K562 (cell line): ENCODE measurements around the gene RABEPK. TPM values are rescaled to one million over a fixed set of nuclear protein-coding genes. Genes with fewer than 3 reads are reported as not detected.

Source experiments
- ATF7 ChIP-seq: fragments of 450-650 bp; IDR thresholded peaks from 2 replicates; pipeline ENCODE4 v1.7.1; 2014; ENCODE audit warnings: mild to moderate bottlenecking, moderate library complexity
- BHLHE40 ChIP-seq: IDR thresholded peaks from 2 replicates; pipeline ENCODE4 v1.6.1; 2011; ENCODE audit warnings: low read length, improper control_type of control experiment
- BRD9 ChIP-seq: fragments of 450-650 bp; IDR thresholded peaks from 2 replicates; pipeline ENCODE4 v1.6.1; 2018; ENCODE audit warnings: low read depth; ENCODE audit not compliant: partially characterized antibody
- CCNT2 ChIP-seq: IDR thresholded peaks from 2 replicates; pipeline ENCODE4 v1.6.1; 2011; ENCODE audit warnings: borderline replicate concordance, low read depth, mild to moderate bottlenecking, moderate library complexity, mixed read lengths, low read length; ENCODE audit not compliant: insufficient read length; ENCODE audit errors: extremely low read depth
- HDAC2 ChIP-seq: fragments of 450-650 bp; IDR thresholded peaks from 2 replicates; pipeline ENCODE4 v1.6.1; 2016; ENCODE audit warnings: mild to moderate bottlenecking
- HNRNPL ChIP-seq: fragments of 200-400 bp; formaldehyde crosslinking; IDR thresholded peaks from 2 replicates; pipeline ENCODE4 v1.6.1; 2017; ENCODE audit warnings: low read depth, mild to moderate bottlenecking, low read length
- IFI16 ChIP-seq: fragments of 250-450 bp; sonication (Bioruptor Pico); IDR thresholded peaks from 2 replicates; pipeline ENCODE4 v2.1.2; 2022; ENCODE audit warnings: mild to moderate bottlenecking, inconsistent platforms
- MAFG ChIP-seq: fragments of 450-650 bp; conservative IDR thresholded peaks from 2 replicates; pipeline ENCODE4 v1.6.1; 2016; ENCODE audit warnings: missing genetic modification characterization, missing compliant biosample characterization
- MCM3 ChIP-seq: fragments of 450-650 bp; IDR thresholded peaks from 2 replicates; pipeline ENCODE4 v1.6.1; 2016
- NBN ChIP-seq: fragments of 450-650 bp; IDR thresholded peaks from 2 replicates; pipeline ENCODE4 v1.6.1; 2016; ENCODE audit warnings: low read depth, mild to moderate bottlenecking
- NR4A1 ChIP-seq, 2 experiments: fragments of 250-450 bp in 1 of 2; fragments of 450-650 bp in 1 of 2; sonication (Bioruptor Pico) in 1 of 2; IDR thresholded peaks; 2 replicates each; pipeline versions ENCODE4 v1.4.0 to v1.6.1; 2016 to 2020; ENCODE audit warnings: mild to moderate bottlenecking in 2 of 2, missing compliant biosample characterization in 1 of 2, missing genetic modification characterization in 1 of 2, moderate library complexity in 1 of 2
- PHF21A ChIP-seq: fragments of 450-650 bp; IDR thresholded peaks from 2 replicates; pipeline ENCODE4 v1.6.1; 2017; ENCODE audit warnings: low read depth, borderline replicate concordance
- RNF2 ChIP-seq: sonication (generic); IDR thresholded peaks from 2 replicates; pipeline ENCODE4 v1.6.1; 2016
- SMAD4 ChIP-seq: fragments of 250-450 bp; sonication (Bioruptor Pico); conservative IDR thresholded peaks from 2 replicates; pipeline ENCODE4 v1.8.0; 2021; ENCODE audit warnings: inconsistent platforms, mild to moderate bottlenecking, moderate library complexity
- SMARCA4 ChIP-seq: fragments of 450-650 bp; IDR thresholded peaks from 2 replicates; pipeline ENCODE4 v1.6.1; 2016
- SOX6 ChIP-seq: fragments of 450-650 bp; IDR thresholded peaks from 2 replicates; pipeline ENCODE4 v1.6.1; 2014; ENCODE audit warnings: mild to moderate bottlenecking
- TAF7 ChIP-seq: fragments of 450-650 bp; IDR thresholded peaks from 2 replicates; pipeline ENCODE4 v1.6.1; 2016; ENCODE audit warnings: missing genetic modification characterization, missing compliant biosample characterization
- TAF9B ChIP-seq: fragments of 450-650 bp; IDR thresholded peaks from 2 replicates; pipeline ENCODE4 v1.6.1; 2018; ENCODE audit warnings: mild to moderate bottlenecking; ENCODE audit not compliant: partially characterized antibody
- TCF7L2 ChIP-seq: fragments of 150-350 bp; IDR thresholded peaks from 2 replicates; pipeline ENCODE4 v1.6.1; 2016; ENCODE audit warnings: low read depth, mild to moderate bottlenecking, low read length, moderate library complexity
- TEAD1 ChIP-seq, 2 experiments: fragments of 450-650 bp in 1 of 2; sonication (generic) in 1 of 2; formaldehyde crosslinking; IDR thresholded peaks; 2 replicates each; pipeline versions ENCODE4 v1.4.0 to v1.8.0; 2020 to 2022; ENCODE audit warnings: mild to moderate bottlenecking in 2 of 2, missing genetic modification reagents in 1 of 2
- ZEB2 ChIP-seq: fragments of 450-650 bp; IDR thresholded peaks from 2 replicates; pipeline ENCODE4 v1.6.1; 2016
- ZNF311 ChIP-seq: fragments of 250-450 bp; sonication (Bioruptor Pico); IDR thresholded peaks from 2 replicates; pipeline ENCODE4 v1.4.0; 2020; ENCODE audit warnings: mild to moderate bottlenecking, moderate library complexity
- ZNF766 ChIP-seq: fragments of 200-800 bp; sonication (Bioruptor generic); conservative IDR thresholded peaks from 2 replicates; pipeline ENCODE4 v1.6.1; 2016; ENCODE audit warnings: missing genetic modification characterization, missing compliant biosample characterization
- polyA plus RNA-seq, 8 experiments: library from polyadenylated mRNA; depleted of rRNA in 4 of 8; stranded (reverse) in 5 of 8; unstranded in 3 of 8; fragments of >200 nt; fragmentation: Nextera tagmentation in 2 of 8; fragmentation: Illumina TruSeq in 1 of 8; extraction: Ambion mirVana in 2 of 8; extraction: Trizol in 1 of 8; gene quantifications; 2 replicates each; pipeline versions ENCODE4 v1.2.1 to v1.2.3, GENCODE V29; 2011 to 2014; ENCODE audit warnings: inconsistent platforms in 1 of 8, missing spikeins in 1 of 8
- total RNA-seq, 7 experiments: library from RNA; depleted of rRNA in 6 of 7; stranded (reverse); fragments of >200 nt in 6 of 7; fragmentation: Illumina TruSeq in 2 of 7; extraction: Trizol in 2 of 7; gene quantifications; 2 replicates each; pipeline versions ENCODE4 v1.2.1 to v1.2.3, GENCODE V29; 2011 to 2021; ENCODE audit warnings: low replicate concordance in 1 of 7
- TF ChIP-seq, protein P1 (sequence below), 2 experiments: IDR thresholded peaks in 1 of 2; conservative IDR thresholded peaks in 1 of 2; 2 replicates each; pipeline ENCODE4 v1.6.1; 2016; ENCODE audit warnings: low read depth in 2 of 2, mild to moderate bottlenecking in 1 of 2, missing compliant biosample characterization in 1 of 2, missing genetic modification characterization in 1 of 2, moderate library complexity in 1 of 2
- TF ChIP-seq, protein P2 (sequence below), 2 experiments: fragments of 150-350 bp in 1 of 2; IDR thresholded peaks; 2 replicates each; pipeline ENCODE4 v1.6.1; 2012 to 2016; ENCODE audit warnings: low read depth in 2 of 2, low read length in 2 of 2, mild to moderate bottlenecking in 1 of 2, moderate library complexity in 1 of 2

The RABEPK gene
- total and polyA plus RNA-seq, 9 of the 15 experiments (the other 6 are each of a cell fraction or from before 2014, with no cell fraction given) = 38.3 to 113 (median 52.8) TPM

DNA sequence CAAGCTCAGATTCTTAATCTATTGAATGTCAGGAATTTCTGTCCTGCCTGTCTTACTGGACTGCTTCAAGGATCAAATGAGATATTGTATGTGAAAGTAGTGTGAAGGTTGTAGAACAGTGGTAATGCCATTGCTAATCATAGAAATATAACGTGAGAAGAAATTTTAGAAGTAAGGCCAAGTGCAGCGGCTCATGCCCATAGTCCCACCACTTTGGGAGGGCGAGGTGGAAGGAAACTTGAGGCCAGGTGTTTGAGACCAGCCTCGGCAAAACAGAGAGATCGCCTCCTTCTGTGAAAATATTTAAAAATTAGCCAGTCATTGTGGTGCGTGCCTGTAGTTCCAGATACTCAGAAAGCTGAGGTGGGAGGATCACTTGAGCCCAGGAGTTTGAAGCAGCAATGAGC, 45.9 kb downstream of the RABEPK start (continued):
- TF ChIP-seq, protein P1, sequence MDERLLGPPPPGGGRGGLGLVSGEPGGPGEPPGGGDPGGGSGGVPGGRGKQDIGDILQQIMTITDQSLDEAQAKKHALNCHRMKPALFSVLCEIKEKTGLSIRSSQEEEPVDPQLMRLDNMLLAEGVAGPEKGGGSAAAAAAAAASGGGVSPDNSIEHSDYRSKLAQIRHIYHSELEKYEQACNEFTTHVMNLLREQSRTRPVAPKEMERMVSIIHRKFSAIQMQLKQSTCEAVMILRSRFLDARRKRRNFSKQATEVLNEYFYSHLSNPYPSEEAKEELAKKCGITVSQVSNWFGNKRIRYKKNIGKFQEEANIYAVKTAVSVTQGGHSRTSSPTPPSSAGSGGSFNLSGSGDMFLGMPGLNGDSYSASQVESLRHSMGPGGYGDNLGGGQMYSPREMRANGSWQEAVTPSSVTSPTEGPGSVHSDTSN (CRISPR knock-in tag; IDR thresholded peaks at IDR 0.05; ENCODE audit: low read depth) = no peak
- TF ChIP-seq, protein P1 (tag; conservative IDR thresholded peaks at IDR 0.05; ENCODE audit: low read depth) = 0 out of 2 replicates have a peak, but pooled peaks have one; percentile 11
- TF ChIP-seq MAFG (peak; percentile 95), HDAC2 (0 out of 2 replicates have a peak, but pooled peaks have one; percentile 22), MCM3 (no peak), ATF7 (peak; percentile 29; the same call in 1 of the 2 replicates), ZNF311 (CRISPR knock-in tag) (peak; percentile 45; the same call in 1 of the 2 replicates), NBN (peak; percentile 60; the same call in 1 of the 2 replicates), ZNF766 (CRISPR knock-in tag) (no peak), TCF7L2 (no peak), IFI16 (CRISPR knock-in tag) (no peak), ZEB2 (0 out of 2 replicates have a peak, but pooled peaks have one; percentile 25), BRD9 (peak; percentile 55), BHLHE40 (peak; percentile 46), TAF9B (no peak), TEAD1 (CRISPR knock-in tag; IDR thresholded peaks at IDR 0.05) (0 out of 4 replicates have a peak, but pooled peaks of 1 of the 2 experiments have one; percentile 19), RNF2 (peak; percentile 68), HNRNPL (no peak), PHF21A (no peak), SMARCA4 (peak; percentile 90), NR4A1 (CRISPR knock-in tag; IDR thresholded peaks at IDR 0.05) (no peak), NR4A1 (tag; IDR thresholded peaks at IDR 0.05) (0 out of 2 replicates have a peak, but pooled peaks have one; percentile 53), SOX6 (peak; percentile 66), CCNT2 (peak; percentile 17), TAF7 (tag) (peak; percentile 52; the same call in 1 of the 2 replicates), SMAD4 (CRISPR knock-in tag) (peak; percentile 79)
- TF ChIP-seq, protein P2, sequence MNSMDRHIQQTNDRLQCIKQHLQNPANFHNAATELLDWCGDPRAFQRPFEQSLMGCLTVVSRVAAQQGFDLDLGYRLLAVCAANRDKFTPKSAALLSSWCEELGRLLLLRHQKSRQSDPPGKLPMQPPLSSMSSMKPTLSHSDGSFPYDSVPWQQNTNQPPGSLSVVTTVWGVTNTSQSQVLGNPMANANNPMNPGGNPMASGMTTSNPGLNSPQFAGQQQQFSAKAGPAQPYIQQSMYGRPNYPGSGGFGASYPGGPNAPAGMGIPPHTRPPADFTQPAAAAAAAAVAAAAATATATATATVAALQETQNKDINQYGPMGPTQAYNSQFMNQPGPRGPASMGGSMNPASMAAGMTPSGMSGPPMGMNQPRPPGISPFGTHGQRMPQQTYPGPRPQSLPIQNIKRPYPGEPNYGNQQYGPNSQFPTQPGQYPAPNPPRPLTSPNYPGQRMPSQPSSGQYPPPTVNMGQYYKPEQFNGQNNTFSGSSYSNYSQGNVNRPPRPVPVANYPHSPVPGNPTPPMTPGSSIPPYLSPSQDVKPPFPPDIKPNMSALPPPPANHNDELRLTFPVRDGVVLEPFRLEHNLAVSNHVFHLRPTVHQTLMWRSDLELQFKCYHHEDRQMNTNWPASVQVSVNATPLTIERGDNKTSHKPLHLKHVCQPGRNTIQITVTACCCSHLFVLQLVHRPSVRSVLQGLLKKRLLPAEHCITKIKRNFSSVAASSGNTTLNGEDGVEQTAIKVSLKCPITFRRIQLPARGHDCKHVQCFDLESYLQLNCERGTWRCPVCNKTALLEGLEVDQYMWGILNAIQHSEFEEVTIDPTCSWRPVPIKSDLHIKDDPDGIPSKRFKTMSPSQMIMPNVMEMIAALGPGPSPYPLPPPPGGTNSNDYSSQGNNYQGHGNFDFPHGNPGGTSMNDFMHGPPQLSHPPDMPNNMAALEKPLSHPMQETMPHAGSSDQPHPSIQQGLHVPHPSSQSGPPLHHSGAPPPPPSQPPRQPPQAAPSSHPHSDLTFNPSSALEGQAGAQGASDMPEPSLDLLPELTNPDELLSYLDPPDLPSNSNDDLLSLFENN (IDR thresholded peaks at IDR 0.05; ENCODE audit: low read depth in 2 of 2, low read length in 2 of 2) = peak in 1 of 2 experiments; percentile 69; a peak in 1 of 4 replicates
